K562 (cell line): ENCODE data around the gene ZNF747.

Experiments
- KLF10 ChIP-seq: fragments of 250-450 bp; sonication (Bioruptor Pico); IDR thresholded peaks from 2 replicates; pipeline ENCODE4 v1.6.1; 2021; ENCODE audit warnings: matching md5 sums
- MAFK ChIP-seq: IDR thresholded peaks from 2 replicates; pipeline ENCODE4 v1.6.1; 2011; ENCODE audit warnings: low read length, improper control_type of control experiment
- NFE2L1 ChIP-seq: fragments of 450-650 bp; IDR thresholded peaks from 2 replicates; pipeline ENCODE4 v1.6.1; 2016; ENCODE audit warnings: missing genetic modification characterization, low read depth, mild to moderate bottlenecking, missing compliant biosample characterization, moderate library complexity, borderline replicate concordance
- RAD21 ChIP-seq, 2 experiments: fragments of 250-450 bp in 1 of 2; fragments of 450-650 bp in 1 of 2; sonication (Bioruptor Pico) in 1 of 2; formaldehyde crosslinking in 1 of 2; IDR thresholded peaks in 1 of 2; conservative IDR thresholded peaks in 1 of 2; 2 replicates each; pipeline versions ENCODE4 v1.4.0 to v1.8.0; 2020 to 2022; ENCODE audit warnings: mild to moderate bottlenecking in 2 of 2, moderate library complexity in 1 of 2
- RBM34 ChIP-seq: fragments of 200-400 bp; formaldehyde crosslinking; IDR thresholded peaks from 2 replicates; pipeline ENCODE4 v1.6.1; 2018; ENCODE audit warnings: low read length, borderline replicate concordance; ENCODE audit not compliant: insufficient read depth
- ZNF707 ChIP-seq: fragments of 250-450 bp; sonication (Bioruptor Pico); conservative IDR thresholded peaks from 2 replicates; pipeline ENCODE4 v1.8.0; 2022; ENCODE audit warnings: inconsistent platforms, mild to moderate bottlenecking, moderate library complexity
- TF ChIP-seq, protein P1 (sequence below): sonication (generic); formaldehyde crosslinking; IDR thresholded peaks from 2 replicates; pipeline ENCODE4 v1.8.1; 2023; ENCODE audit warnings: mild to moderate bottlenecking, missing genetic modification reagents, moderate library complexity
- TF ChIP-seq, protein P2 (sequence below): fragments of 450-650 bp; IDR thresholded peaks from 2 replicates; pipeline ENCODE4 v1.6.1; 2016
- TF ChIP-seq, protein P3 (sequence below), 3 experiments: IDR thresholded peaks in 2 of 3; conservative IDR thresholded peaks in 1 of 3; 2 replicates each; pipeline ENCODE4 v1.5.1; 2011 to 2012; ENCODE audit warnings: low read length in 3 of 3, mild to moderate bottlenecking in 3 of 3, control low read depth in 2 of 3, improper control_type of control experiment in 1 of 3, inconsistent platforms in 1 of 3, low read depth in 1 of 3, mixed read lengths in 1 of 3, moderate library complexity in 1 of 3; ENCODE audit not compliant: insufficient read depth in 2 of 3

DNA sequence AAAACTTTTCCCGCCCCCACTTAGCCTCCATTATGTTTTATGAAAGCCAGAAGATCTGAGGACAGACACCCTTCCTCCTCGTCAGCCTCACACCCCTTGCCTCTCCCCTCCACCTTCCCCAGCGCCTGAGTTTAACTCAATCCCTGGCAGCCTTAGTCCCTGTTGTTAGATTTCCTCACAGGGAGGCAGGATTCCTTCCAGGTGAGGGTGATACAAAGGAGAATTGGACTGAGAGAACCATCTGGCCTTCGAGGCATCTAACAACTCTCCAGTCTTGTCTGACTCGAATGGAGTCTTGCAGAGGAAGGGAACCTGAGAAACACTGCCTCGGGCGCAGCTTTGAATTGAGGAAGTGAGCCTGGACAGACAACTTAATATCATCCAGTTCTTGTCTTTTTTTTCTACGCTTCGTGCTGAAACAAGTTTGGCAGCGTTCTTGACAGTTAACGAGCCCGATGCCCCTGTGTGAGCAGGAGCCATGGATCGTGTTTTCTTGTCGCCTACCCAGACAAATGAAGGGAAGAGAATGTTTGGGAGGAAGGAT, 7.0 kb downstream of the ZNF747 start:
- TF ChIP-seq RBM34 (no peak), MAFK (no peak), ZNF707 (CRISPR knock-in tag) (no peak), NFE2L1 (tag) (no peak), KLF10 (CRISPR knock-in tag) (no peak), RAD21 (CRISPR knock-in tag; conservative IDR thresholded peaks at IDR 0.05 in 1 of 2, IDR thresholded peaks at IDR 0.05 in 1 of 2) (no peak)
- TF ChIP-seq, protein P1, sequence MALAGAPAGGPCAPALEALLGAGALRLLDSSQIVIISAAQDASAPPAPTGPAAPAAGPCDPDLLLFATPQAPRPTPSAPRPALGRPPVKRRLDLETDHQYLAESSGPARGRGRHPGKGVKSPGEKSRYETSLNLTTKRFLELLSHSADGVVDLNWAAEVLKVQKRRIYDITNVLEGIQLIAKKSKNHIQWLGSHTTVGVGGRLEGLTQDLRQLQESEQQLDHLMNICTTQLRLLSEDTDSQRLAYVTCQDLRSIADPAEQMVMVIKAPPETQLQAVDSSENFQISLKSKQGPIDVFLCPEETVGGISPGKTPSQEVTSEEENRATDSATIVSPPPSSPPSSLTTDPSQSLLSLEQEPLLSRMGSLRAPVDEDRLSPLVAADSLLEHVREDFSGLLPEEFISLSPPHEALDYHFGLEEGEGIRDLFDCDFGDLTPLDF: no peak
- TF ChIP-seq, protein P2, sequence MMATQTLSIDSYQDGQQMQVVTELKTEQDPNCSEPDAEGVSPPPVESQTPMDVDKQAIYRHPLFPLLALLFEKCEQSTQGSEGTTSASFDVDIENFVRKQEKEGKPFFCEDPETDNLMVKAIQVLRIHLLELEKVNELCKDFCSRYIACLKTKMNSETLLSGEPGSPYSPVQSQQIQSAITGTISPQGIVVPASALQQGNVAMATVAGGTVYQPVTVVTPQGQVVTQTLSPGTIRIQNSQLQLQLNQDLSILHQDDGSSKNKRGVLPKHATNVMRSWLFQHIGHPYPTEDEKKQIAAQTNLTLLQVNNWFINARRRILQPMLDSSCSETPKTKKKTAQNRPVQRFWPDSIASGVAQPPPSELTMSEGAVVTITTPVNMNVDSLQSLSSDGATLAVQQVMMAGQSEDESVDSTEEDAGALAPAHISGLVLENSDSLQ: no peak
- TF ChIP-seq, protein P3, sequence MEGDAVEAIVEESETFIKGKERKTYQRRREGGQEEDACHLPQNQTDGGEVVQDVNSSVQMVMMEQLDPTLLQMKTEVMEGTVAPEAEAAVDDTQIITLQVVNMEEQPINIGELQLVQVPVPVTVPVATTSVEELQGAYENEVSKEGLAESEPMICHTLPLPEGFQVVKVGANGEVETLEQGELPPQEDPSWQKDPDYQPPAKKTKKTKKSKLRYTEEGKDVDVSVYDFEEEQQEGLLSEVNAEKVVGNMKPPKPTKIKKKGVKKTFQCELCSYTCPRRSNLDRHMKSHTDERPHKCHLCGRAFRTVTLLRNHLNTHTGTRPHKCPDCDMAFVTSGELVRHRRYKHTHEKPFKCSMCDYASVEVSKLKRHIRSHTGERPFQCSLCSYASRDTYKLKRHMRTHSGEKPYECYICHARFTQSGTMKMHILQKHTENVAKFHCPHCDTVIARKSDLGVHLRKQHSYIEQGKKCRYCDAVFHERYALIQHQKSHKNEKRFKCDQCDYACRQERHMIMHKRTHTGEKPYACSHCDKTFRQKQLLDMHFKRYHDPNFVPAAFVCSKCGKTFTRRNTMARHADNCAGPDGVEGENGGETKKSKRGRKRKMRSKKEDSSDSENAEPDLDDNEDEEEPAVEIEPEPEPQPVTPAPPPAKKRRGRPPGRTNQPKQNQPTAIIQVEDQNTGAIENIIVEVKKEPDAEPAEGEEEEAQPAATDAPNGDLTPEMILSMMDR (IDR thresholded peaks at IDR 0.05 in 2 of 3, conservative IDR thresholded peaks at IDR 0.05 in 1 of 3; ENCODE audit: insufficient read depth in 2 of 3, low read depth in 1 of 3, low read length in 3 of 3): no peak
